GM19025 (cell line): ENCODE data around the gene TMA7.
A peak's percentile ranks its signal among the peaks of the same experiment; 100 is the strongest.
"Not testable (repeated sequence)": the region's sequence is repeated elsewhere in the genome, so short reads cannot be mapped to it uniquely, and the experiment has no call there.

ENCODE experiments used
- ATAC-seq: cut with Tn5 transposase; IDR thresholded peaks from one replicate; pipeline ENCODE4 v1.9.1; 2021; ENCODE audit warnings: mild to moderate bottlenecking, low read depth, moderate library complexity; ENCODE audit not compliant: unreplicated experiment

Gene TMA7

GRCh38 chr3:48439820-48440589 is at the start of gene TMA7, which contains the start of gene CCDC51:
TSS of gene TMA7 (plus strand) at chr3:48440257. CDS start at chr3:48440297, 40 bp downstream.
TSS of gene CCDC51 (minus strand) at chr3:48440119. CDS start at chr3:48435128, 4,991 bp downstream.
- peak; percentile 95 for ATAC-seq

GRCh38 chr3:48394391-48394790 is 45.7 kb upstream of the TMA7 start:
- no peak for ATAC-seq

DNA sequence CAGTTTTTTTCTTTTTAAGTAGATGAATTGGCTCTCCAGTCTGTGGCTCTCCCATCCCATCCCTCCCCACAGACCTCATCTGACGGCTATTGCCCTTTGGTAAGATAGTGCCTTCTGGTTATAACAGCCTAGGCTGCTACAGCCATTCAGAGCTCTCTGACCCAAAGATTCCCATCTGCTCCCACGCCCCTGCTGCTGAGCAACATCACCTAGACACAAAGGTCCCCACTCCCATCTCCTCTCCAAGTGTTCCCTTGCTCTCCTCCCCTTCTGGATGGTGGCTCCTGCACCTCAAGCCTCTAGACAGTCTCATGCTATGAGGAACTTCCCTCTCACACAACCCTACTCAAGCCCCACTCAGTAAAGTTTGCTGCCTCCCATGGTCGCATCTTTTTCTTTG is 44.3 kb upstream of the TMA7 start:
- ATAC-seq = no peak

- no peak for ATAC-seq
Measured at GRCh38 chr3:48397767-48398681, 42.0 kb upstream of the TMA7 start.

GRCh38 chr3:48398701-48399386 is 41.2 kb upstream of the TMA7 start:
- no peak for ATAC-seq

GRCh38 chr3:48399387-48400172 is 40.5 kb upstream of the TMA7 start:
- no peak for ATAC-seq

DNA sequence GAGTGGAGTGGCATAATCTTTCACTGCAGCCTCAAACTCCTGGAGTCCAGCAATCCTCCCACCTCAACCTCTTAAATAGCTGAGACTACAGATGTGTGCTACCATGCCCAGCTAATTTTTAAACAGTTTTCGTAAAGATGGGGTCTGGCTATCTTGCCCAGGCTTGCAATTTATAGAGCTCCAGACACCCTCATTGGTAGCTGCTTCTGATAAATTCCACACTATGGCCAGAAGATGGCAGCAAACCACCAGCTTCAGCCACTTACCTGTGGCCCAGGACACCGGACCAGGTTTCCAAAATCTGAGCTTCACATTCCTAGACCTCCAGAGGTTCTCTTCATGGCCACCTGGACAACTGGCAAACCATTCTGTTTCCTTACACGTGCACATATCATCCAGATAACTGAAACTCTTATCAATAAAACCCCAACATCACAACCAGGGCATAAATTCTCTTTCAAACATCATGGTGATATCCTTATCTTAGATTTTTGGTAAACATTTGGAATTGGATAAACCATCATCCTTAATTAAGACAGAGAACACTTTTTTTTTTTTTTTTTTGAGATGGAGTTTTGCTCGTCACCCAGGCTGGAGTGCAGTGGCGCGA is 39.1 kb upstream of the TMA7 start:
- ATAC-seq = no peak

- not testable (repeated sequence) for ATAC-seq
Measured at GRCh38 chr3:48401434-48401901, 38.6 kb upstream of the TMA7 start.

- ATAC-seq = no peak
Measured at GRCh38 chr3:48402281-48402732, 37.8 kb upstream of the TMA7 start.

- no peak for ATAC-seq
Measured at GRCh38 chr3:48402907-48403306, 37.1 kb upstream of the TMA7 start.

GRCh38 chr3:48403533-48404439 is 36.3 kb upstream of the TMA7 start:
- no peak for ATAC-seq

GRCh38 chr3:48404440-48405342 is 35.4 kb upstream of the TMA7 start:
- ATAC-seq = no peak

- ATAC-seq = no peak
Measured at GRCh38 chr3:48405343-48405881, 34.6 kb upstream of the TMA7 start.

GRCh38 chr3:48405971-48406370 is 34.1 kb upstream of the TMA7 start:
- ATAC-seq = no peak

DNA sequence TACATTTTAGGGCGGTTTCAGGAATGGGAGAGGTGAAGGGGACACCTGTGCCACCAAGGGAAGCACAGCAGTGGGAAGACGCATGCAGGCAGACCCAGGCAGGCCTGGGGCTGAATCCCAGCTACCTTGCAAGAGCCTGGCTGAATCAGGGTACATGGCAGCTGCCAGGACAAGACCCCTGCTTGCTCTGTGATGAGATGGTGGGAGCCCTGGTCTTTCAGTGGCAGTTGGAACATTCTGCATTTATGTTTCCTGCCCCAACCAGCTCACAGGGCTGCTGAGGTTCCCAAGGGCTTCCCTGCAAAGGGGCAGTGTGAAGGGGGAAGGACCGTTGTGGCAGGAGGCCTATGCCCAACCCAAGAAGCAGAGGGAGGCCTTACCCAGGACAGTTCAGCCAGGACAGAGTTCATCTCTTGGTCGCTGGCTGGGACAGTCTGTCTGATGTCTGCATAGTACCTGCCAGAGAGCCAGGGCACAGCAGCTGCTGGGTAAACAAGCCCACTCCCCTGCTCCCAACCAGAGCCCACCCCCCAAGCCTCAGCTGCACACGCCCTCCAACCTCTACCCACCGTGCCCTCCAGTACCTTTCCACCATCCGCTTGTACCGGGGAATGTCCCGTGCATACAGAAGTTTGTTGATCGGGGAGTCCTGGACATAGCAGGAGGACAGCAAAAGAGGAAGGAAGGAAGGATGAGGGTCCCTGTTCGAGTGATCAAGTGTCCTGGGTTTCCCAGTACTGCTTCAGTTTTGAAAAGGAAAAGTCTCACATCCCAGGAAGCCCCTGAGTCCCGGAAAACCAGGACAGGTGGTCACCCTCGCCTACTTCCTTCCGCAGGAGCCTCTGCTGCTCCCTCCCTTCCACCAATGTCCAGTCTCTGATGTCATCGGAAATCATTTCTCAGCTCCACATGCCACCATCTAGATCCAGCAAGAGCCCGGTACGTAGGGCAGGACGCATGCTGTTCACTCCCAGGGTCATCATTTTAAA is 33.3 kb upstream of the TMA7 start:
- no peak for ATAC-seq

GRCh38 chr3:48407542-48408099 is 32.4 kb upstream of the TMA7 start:
- ATAC-seq = no peak
